ENCODE results near the gene LY9. TPM values are rescaled to one million over a fixed set of nuclear protein-coding genes. Genes with fewer than 3 reads are reported as not detected.
A peak's percentile ranks its signal among the peaks of the same experiment; 100 is the strongest.

Gene LY9
- total and polyA plus RNA-seq, 2 experiments from 2014 or later: not detected

DNA sequence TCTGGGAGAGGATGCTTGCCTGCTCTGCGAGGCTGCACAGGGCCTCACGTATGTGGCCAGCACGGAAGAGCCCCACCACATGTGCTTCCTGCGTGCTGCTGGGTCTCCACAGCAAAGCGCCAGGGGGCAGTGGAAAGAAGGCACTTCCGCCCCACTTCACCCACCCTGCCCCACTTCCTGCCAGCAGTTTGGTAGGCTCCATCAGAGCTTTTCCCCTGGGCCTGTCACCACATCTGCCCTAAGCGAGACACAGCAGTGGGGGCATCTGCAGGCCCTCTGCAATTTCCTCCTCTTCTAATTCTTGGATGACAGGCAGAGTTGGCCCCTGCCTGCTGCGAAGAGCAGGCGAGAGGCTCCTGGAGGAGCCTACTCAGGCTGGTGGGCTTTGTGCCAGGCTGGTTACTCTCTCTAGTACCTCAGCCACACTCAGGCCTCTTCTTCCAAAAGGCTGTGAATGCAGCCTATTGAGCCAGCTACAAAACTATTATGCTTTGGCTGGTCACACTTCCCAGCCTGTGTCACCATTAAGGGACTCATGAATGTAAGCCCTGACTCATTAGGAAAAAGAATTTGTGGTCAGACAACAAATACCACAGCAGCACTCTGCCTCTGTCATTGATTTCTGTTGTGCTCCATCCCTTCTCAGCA is 41.7 kb downstream of the LY9 start:
- Histone ChIP-seq H2AFZ (peak overlapping the region; percentile 59), H3K27me3 (ENCODE audit: insufficient read depth) (no peaks in the 10 kb centered on the region), H3F3A (replicated peaks; ENCODE audit: low read depth) (no peaks in the 10 kb centered on the region), H3K4me3 (no peak overlapping the region), H3K36me3 (ENCODE audit: insufficient read depth) (no peaks in the 10 kb centered on the region), H3K4me1 (ENCODE audit: insufficient read depth) (peaks cover 11% of the 10 kb centered on the region), H3K4me2 (no peak overlapping the region), H3K9me2 (ENCODE audit: insufficient read depth) (no peaks in the 10 kb centered on the region), H3K79me2 (replicated peaks; ENCODE audit: insufficient read depth) (no peaks in the 10 kb centered on the region), H3K27ac (ENCODE audit: low read depth) (no peak overlapping the region), H4K20me1 (replicated peaks; ENCODE audit: insufficient read depth) (no peaks in the 10 kb centered on the region)
- Mint-ChIP-seq H3K36me3 (ENCODE audit: low read depth) (no peaks in the 10 kb centered on the region), H3K9me3 (no peaks in the 10 kb centered on the region), H3K27me3 (ENCODE audit: insufficient read depth, low read depth, poor library complexity) (peaks cover 2% of the 10 kb centered on the region), H3K27ac (no peak overlapping the region), H3K4me1 (peaks cover 15% of the 10 kb centered on the region), H3K4me3 (no peak overlapping the region)
- TF ChIP-seq EZH2phosphoT487 (IDR thresholded peaks at IDR 0.05; ENCODE audit: unreplicated experiment) (no peak), NANOG (IDR thresholded peaks at IDR 0.05; ENCODE audit: borderline replicate concordance) (no peak)
- TF ChIP-seq, protein P1, sequence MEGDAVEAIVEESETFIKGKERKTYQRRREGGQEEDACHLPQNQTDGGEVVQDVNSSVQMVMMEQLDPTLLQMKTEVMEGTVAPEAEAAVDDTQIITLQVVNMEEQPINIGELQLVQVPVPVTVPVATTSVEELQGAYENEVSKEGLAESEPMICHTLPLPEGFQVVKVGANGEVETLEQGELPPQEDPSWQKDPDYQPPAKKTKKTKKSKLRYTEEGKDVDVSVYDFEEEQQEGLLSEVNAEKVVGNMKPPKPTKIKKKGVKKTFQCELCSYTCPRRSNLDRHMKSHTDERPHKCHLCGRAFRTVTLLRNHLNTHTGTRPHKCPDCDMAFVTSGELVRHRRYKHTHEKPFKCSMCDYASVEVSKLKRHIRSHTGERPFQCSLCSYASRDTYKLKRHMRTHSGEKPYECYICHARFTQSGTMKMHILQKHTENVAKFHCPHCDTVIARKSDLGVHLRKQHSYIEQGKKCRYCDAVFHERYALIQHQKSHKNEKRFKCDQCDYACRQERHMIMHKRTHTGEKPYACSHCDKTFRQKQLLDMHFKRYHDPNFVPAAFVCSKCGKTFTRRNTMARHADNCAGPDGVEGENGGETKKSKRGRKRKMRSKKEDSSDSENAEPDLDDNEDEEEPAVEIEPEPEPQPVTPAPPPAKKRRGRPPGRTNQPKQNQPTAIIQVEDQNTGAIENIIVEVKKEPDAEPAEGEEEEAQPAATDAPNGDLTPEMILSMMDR (conservative IDR thresholded peaks at IDR 0.05; ENCODE audit: low read depth in 2 of 2): peak in 1 of 2 experiments; percentile 35; a peak in 1 of 4 replicates
- DNase-seq (ENCODE audit: low spot score) (no peak), ATAC-seq (peak; percentile 46)

DNA sequence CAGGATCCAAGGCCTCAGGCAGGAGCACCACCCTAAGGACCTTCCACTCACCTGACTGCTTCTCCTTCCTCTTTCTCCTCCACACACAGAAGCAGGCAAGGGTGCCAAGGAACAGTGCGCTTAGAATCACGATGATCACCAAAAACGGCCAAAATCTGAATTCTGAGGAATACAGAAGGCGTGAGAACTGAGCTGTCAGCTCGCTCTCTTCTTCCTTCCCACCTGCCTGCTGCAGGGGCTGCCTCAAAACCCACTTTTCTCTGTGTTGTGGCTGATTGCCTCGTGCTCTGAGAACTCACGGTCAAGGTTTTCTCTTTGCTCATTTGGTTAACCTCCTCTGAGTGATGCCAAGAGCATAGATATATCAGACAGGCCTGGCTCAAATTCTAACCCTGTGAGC is 42.9 kb downstream of the LY9 start:
- Mint-ChIP-seq H3K27ac (no peak overlapping the region), H3K9me3 (no peaks in the 10 kb centered on the region), H3K36me3 (ENCODE audit: low read depth) (no peaks in the 10 kb centered on the region), H3K27me3 (ENCODE audit: insufficient read depth, low read depth, poor library complexity) (peaks cover 2% of the 10 kb centered on the region), H3K4me1 (peaks cover 11% of the 10 kb centered on the region), H3K4me3 (no peak overlapping the region)
- H2AFZ ChIP-seq: no peak overlapping the region
- H3K4me2 ChIP-seq: no peak overlapping the region
- no peak overlapping the region for H3K4me3 ChIP-seq
- H3F3A ChIP-seq (replicated peaks; ENCODE audit: low read depth): no peaks in the 10 kb centered on the region
- no peaks in the 10 kb centered on the region for H3K36me3 ChIP-seq (ENCODE audit: insufficient read depth)
- no peaks in the 10 kb centered on the region for H3K9me2 ChIP-seq (ENCODE audit: insufficient read depth)
- ATAC-seq: no peak
- no peak for DNase-seq (ENCODE audit: low spot score)
- no peaks in the 10 kb centered on the region for H3K27me3 ChIP-seq (ENCODE audit: insufficient read depth)
- H4K20me1 ChIP-seq (replicated peaks; ENCODE audit: insufficient read depth): no peaks in the 10 kb centered on the region
- H3K4me1 ChIP-seq (ENCODE audit: insufficient read depth): peaks cover 7% of the 10 kb centered on the region
- no peaks in the 10 kb centered on the region for H3K79me2 ChIP-seq (replicated peaks; ENCODE audit: insufficient read depth)
- TF ChIP-seq CREB1 (CRISPR knock-in tag; IDR thresholded peaks at IDR 0.05; ENCODE audit: low read depth): no peak
- TF ChIP-seq STAT1 (IDR thresholded peaks at IDR 0.05; ENCODE audit: unreplicated experiment): no peak
- no peak for TF ChIP-seq NANOG (IDR thresholded peaks at IDR 0.05; ENCODE audit: borderline replicate concordance)
- TF ChIP-seq EZH2phosphoT487 (IDR thresholded peaks at IDR 0.05; ENCODE audit: unreplicated experiment): no peak
- TF ChIP-seq, protein P1 (conservative IDR thresholded peaks at IDR 0.05; ENCODE audit: low read depth in 2 of 2): no peak
- H3K27ac ChIP-seq (ENCODE audit: low read depth): no peak overlapping the region

Data from GM23338 (cell line).